SW480 (cell line): ENCODE results near the gene BTG4.

Source experiments
- DNase-seq: peaks from one replicate; pipeline ENCODE4 v3.0.0-alpha.2; 2016; ENCODE audit warnings: low spot score

The BTG4 gene

GRCh38 chr11:111454561-111455192, 57.5 kb downstream of the BTG4 start:
- DNase-seq = peak; percentile 24

GRCh38 chr11:111452817-111453552, 59.2 kb downstream of the BTG4 start:
- DNase-seq = no peak

GRCh38 chr11:111452146-111452545, 60.0 kb downstream of the BTG4 start:
- DNase-seq = no peak

- DNase-seq = no peak
These were observed 61.5 kb downstream of the BTG4 start for GRCh38 chr11:111450480-111451320.

- DNase-seq = no peak
These were observed 62.3 kb downstream of the BTG4 start for GRCh38 chr11:111449696-111450479.

GRCh38 chr11:111448831-111449557, 63.2 kb downstream of the BTG4 start:
- DNase-seq = no peak

- no peak for DNase-seq
These were observed 63.8 kb downstream of the BTG4 start for GRCh38 chr11:111448414-111448813.

- DNase-seq = no peak
These were observed 64.3 kb downstream of the BTG4 start for GRCh38 chr11:111447931-111448330.

GRCh38 chr11:111447112-111447471, 65.1 kb downstream of the BTG4 start:
- DNase-seq = no peak

- peak; percentile 92 for DNase-seq
These were observed 65.6 kb downstream of the BTG4 start for GRCh38 chr11:111446404-111447111.

GRCh38 chr11:111445586-111445985, 66.6 kb downstream of the BTG4 start:
- no peak for DNase-seq
